Right lobe of liver (tissue), 6 donors: ENCODE data around the gene C1orf52. TPM values are rescaled to one million over a fixed set of nuclear protein-coding genes. Genes with fewer than 3 reads are reported as not detected.

Source experiments
- ATAC-seq, 4 donors: fragments of 200-7000 bp; cut with Tn5 transposase; one replicate each; pipeline ENCODE4 v1.9.1; 2020; ENCODE audit warnings: mild to moderate bottlenecking in 4 of 4, moderate library complexity in 4 of 4
- DNase-seq, 3 donors: peaks; one replicate each; pipeline ENCODE4 v3.0.0-alpha.2; 2020
- H3K27ac ChIP-seq, 3 donors: fragments of 200-600 bp; one replicate each; pipeline ENCODE4 v1.8.0; 2022
- H3K27me3 ChIP-seq, 2 donors: fragments of 200-600 bp; one replicate each; pipeline ENCODE4 v1.8.0; 2022
- H3K36me3 ChIP-seq, 4 donors: fragments of 200-600 bp; sonication (generic) in 1 of 4; one replicate each; pipeline versions ENCODE4 v1.5.1 to v1.8.0; 2017 to 2022; ENCODE audit warnings: control low read depth in 1 of 4
- H3K4me1 ChIP-seq, 4 donors: fragments of 200-600 bp; sonication (generic) in 1 of 4; one replicate each; pipeline versions ENCODE4 v1.5.1 to v1.8.0; 2017 to 2022; ENCODE audit warnings: control low read depth in 1 of 4
- H3K4me3 ChIP-seq, 3 donors: fragments of 200-600 bp; one replicate each; pipeline ENCODE4 v1.8.0; 2022
- H3K9me3 ChIP-seq, 4 donors: fragments of 200-600 bp; sonication (generic) in 1 of 4; one replicate each; pipeline versions ENCODE4 v1.5.1 to v1.8.0; 2017 to 2022; ENCODE audit warnings: control low read depth in 1 of 4
- POLR2A ChIP-seq: fragments of 450-650 bp; IDR thresholded peaks from one replicate; pipeline ENCODE4 v1.6.1; 2017; ENCODE audit warnings: antibody characterized with exemption, mild to moderate bottlenecking
- WGBS: methylation state at CpG from one replicate; pipeline ENCODE4 v1.1.6; 2018; ENCODE audit warnings: low coverage, low lambda C conversion rate; ENCODE audit not compliant: insufficient coverage; ENCODE audit errors: missing lambda C conversion rate; 5-methylcytosine and 5-hydroxymethylcytosine counted together
- intact Hi-C, 2 donors: fragments of 100-400 bp; cut with DNase I; formaldehyde crosslinking; loops; one replicate each; pipeline versions ENCODE4 v1.11.2 to v1.14.1; 2022
- total RNA-seq, 6 experiments: library from RNA; depleted of rRNA in 2 of 6; stranded (reverse); fragments of >200 nt in 2 of 6; fragmentation: NEBNext Ultra II Directional in 3 of 6; extraction: Animal tissue kit (Norgen Biotek cat#: 25700) in 3 of 6; gene quantifications; one replicate each; pipeline versions ENCODE4 v1.1.0 to v1.2.4, GENCODE V29; 2016 to 2023
- TF ChIP-seq, protein P1 (sequence below), 4 donors: fragments of 200-600 bp in 3 of 4; fragments of 450-650 bp in 1 of 4; IDR thresholded peaks; one replicate each; pipeline versions ENCODE4 v1.5.1 to v1.8.0; 2016 to 2022; ENCODE audit warnings: antibody characterized with exemption in 4 of 4, mild to moderate bottlenecking in 2 of 4
- donor health status: DM: no; HTN: yes; CAD: no.
- donor health status: DM: no; HTN: no; CAD: no.
- donor health status: DM: no; HTN: no; CAD: no.
- donor health status: DM: no; HTN: yes; CAD: no.
- donor health status: DM: no; HTN: yes; CAD: no.

Gene C1orf52
- total RNA-seq, 6 experiments from 2014 or later, result 4.7 to 8.0 (median 6.7) TPM

DNA sequence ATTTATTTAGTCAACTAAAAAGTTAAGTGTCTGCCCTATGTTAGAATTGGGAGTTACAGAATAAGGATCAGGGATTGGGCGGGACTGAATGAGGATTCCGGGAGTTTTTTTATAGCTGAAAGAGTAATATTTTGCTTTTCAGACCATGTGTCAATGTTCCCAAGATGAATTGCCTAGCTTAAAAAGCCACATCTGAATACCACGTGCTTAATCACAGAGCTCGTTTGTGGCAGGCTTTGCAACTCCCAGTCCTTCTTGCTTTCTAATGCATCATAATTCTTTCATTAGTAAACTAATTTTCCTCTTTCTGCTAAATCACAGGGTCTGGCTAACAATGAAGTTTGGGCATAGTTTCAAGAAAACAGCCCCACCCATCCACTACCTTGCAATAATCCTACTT, 21.2 kb upstream of the C1orf52 start:
- no peaks in the 10 kb centered on the region for H3K36me3 ChIP-seq
- DNase-seq, result no peak

GRCh38 chr1:85279458-85280080, 20.1 kb upstream of the C1orf52 start:
- Histone ChIP-seq H3K36me3 (no peaks in the 10 kb centered on the region), H3K4me3 (no peak overlapping the region), H3K9me3 (no peaks in the 10 kb centered on the region), H3K4me1 (peaks cover 0 to 19% (median 3%) of the 10 kb centered on the region in 4 donors), H3K27ac (peak overlapping the region in 1 of 3 donors; percentile 4), H3K27me3 (no peaks in the 10 kb centered on the region)
- 86% methylated on average over 2 of the region's 10 CpGs for WGBS
- intact Hi-C loops, result no loop called here
- DNase-seq, result no peak
- TF ChIP-seq, protein P1, sequence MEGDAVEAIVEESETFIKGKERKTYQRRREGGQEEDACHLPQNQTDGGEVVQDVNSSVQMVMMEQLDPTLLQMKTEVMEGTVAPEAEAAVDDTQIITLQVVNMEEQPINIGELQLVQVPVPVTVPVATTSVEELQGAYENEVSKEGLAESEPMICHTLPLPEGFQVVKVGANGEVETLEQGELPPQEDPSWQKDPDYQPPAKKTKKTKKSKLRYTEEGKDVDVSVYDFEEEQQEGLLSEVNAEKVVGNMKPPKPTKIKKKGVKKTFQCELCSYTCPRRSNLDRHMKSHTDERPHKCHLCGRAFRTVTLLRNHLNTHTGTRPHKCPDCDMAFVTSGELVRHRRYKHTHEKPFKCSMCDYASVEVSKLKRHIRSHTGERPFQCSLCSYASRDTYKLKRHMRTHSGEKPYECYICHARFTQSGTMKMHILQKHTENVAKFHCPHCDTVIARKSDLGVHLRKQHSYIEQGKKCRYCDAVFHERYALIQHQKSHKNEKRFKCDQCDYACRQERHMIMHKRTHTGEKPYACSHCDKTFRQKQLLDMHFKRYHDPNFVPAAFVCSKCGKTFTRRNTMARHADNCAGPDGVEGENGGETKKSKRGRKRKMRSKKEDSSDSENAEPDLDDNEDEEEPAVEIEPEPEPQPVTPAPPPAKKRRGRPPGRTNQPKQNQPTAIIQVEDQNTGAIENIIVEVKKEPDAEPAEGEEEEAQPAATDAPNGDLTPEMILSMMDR (IDR thresholded peaks at IDR 0.05), result no peak
- no peak for ATAC-seq

More for the DNA sequence above, 21.2 kb upstream of the C1orf52 start:
- no peaks in the 10 kb centered on the region for H3K27me3 ChIP-seq
- no peak for ATAC-seq
- peaks cover 0 to 8% (median 0%) of the 10 kb centered on the region in 4 donors for H3K4me1 ChIP-seq
- no peak overlapping the region for H3K4me3 ChIP-seq
- H3K9me3 ChIP-seq, result no peaks in the 10 kb centered on the region
- intact Hi-C loops, result no loop called here
- H3K27ac ChIP-seq, result no peak overlapping the region
- WGBS, result 77% methylated on average over 4 of the region's 4 CpGs
- TF ChIP-seq POLR2A, result no peak
- TF ChIP-seq, protein P1 (IDR thresholded peaks at IDR 0.05), result no peak

GRCh38 chr1:85278853-85279314, 19.4 kb upstream of the C1orf52 start:
- Histone ChIP-seq H3K36me3 (no peaks in the 10 kb centered on the region), H3K27ac (peak overlapping the region in 1 of 3 donors; percentile 4), H3K4me1 (peaks cover 0 to 24% (median 3%) of the 10 kb centered on the region in 4 donors), H3K9me3 (no peaks in the 10 kb centered on the region), H3K27me3 (no peaks in the 10 kb centered on the region), H3K4me3 (no peak overlapping the region)
- ATAC-seq (peak in 1 of 4 donors; percentile 5), DNase-seq (no peak)
- WGBS, result 26% methylated on average over 2 of the region's 2 CpGs
- intact Hi-C loops, result no loop called here
- TF ChIP-seq, protein P1 (IDR thresholded peaks at IDR 0.05), result no peak
- TF ChIP-seq POLR2A, result no peak

DNA sequence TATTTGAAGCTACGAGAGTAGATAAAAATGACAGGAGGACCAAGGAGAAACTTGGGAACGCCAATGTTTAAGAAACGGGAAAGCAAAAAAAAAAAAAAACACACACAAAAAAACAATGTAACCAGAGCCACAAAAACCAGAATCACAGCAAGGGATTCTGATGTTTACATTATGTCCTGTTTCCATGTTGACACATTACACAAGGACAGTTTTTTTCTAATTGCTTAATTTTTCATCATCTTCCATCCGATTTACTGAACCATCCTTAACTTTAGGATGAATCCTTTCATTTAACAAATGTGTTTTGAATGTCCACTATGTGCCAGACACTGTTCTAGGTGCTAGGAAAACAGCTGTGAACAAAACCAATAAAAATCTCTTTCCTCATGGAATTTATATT, 18.3 kb upstream of the C1orf52 start:
- 66% methylated on average over 4 of the region's 4 CpGs for WGBS
- Histone ChIP-seq H3K27ac (no peak overlapping the region), H3K27me3 (no peaks in the 10 kb centered on the region), H3K4me3 (no peak overlapping the region), H3K36me3 (no peaks in the 10 kb centered on the region), H3K9me3 (no peaks in the 10 kb centered on the region), H3K4me1 (peaks cover 0 to 24% (median 5%) of the 10 kb centered on the region in 4 donors)
- ATAC-seq (no peak), DNase-seq (no peak)
- TF ChIP-seq POLR2A, result no peak
- TF ChIP-seq, protein P1 (IDR thresholded peaks at IDR 0.05), result no peak
- intact Hi-C loops, result no loop called here
